Stomach smooth muscle (tissue), 2 donors: ENCODE measurements around the gene PNPO.

Source experiments
- H3K27ac ChIP-seq: one replicate; pipeline ENCODE4 v1.7.0; 2013; ENCODE audit warnings: mild to moderate bottlenecking, low read length, inconsistent platforms
- H3K27me3 ChIP-seq, 2 donors: one replicate each; pipeline ENCODE4 v1.7.0; 2013; ENCODE audit warnings: low read length in 2 of 2; ENCODE audit not compliant: insufficient read depth in 2 of 2, control insufficient read depth in 1 of 2
- H3K36me3 ChIP-seq, 2 donors: one replicate each; pipeline ENCODE4 v1.7.0; 2013; ENCODE audit warnings: low read length in 2 of 2; ENCODE audit not compliant: control insufficient read depth in 2 of 2, insufficient read depth in 2 of 2
- H3K4me1 ChIP-seq: one replicate; pipeline ENCODE4 v1.7.0; 2013; ENCODE audit warnings: low read length; ENCODE audit not compliant: control insufficient read depth, insufficient read depth
- H3K4me3 ChIP-seq, 2 donors: one replicate each; pipeline ENCODE4 v1.7.0; 2013; ENCODE audit warnings: low read length in 2 of 2
- H3K9ac ChIP-seq, 2 donors: one replicate each; pipeline ENCODE4 v1.7.0; 2013; ENCODE audit warnings: low read length in 2 of 2, mild to moderate bottlenecking in 1 of 2
- H3K9me3 ChIP-seq, 2 donors: one replicate each; pipeline ENCODE4 v1.7.0; 2013; ENCODE audit warnings: low read length in 2 of 2; ENCODE audit not compliant: control insufficient read depth in 2 of 2
- donor health status: healthy.
- donor health status: Pancreatic carcinoma.

Gene PNPO

GRCh38 chr17:47935961-47936360 lies 5.4 kb upstream of the PNPO start:
- Histone ChIP-seq H3K27ac (no peak overlapping the region), H3K9me3 (no peaks in the 10 kb centered on the region), H3K36me3 (no peaks in the 10 kb centered on the region), H3K4me1 (peaks cover 3% of the 10 kb centered on the region), H3K9ac (no peak overlapping the region), H3K27me3 (no peaks in the 10 kb centered on the region), H3K4me3 (no peak overlapping the region)

- Histone ChIP-seq H3K27ac (no peak overlapping the region), H3K9ac (no peak overlapping the region), H3K27me3 (no peaks in the 10 kb centered on the region), H3K4me1 (peaks cover 17% of the 10 kb centered on the region), H3K36me3 (no peaks in the 10 kb centered on the region), H3K4me3 (no peak overlapping the region), H3K9me3 (no peaks in the 10 kb centered on the region)
Measured at GRCh38 chr17:47937941-47938340, 3.4 kb upstream of the PNPO start.

- H3K9ac ChIP-seq: peak overlapping the region; percentile 54 to 89
- peaks cover 33% of the 10 kb centered on the region for H3K4me1 ChIP-seq
Measured at GRCh38 chr17:47942096-47942510, 732 bp downstream of the PNPO start.

GRCh38 chr17:47942568-47942967 lies 1.2 kb downstream of the PNPO start:
- no peak overlapping the region for H3K9ac ChIP-seq
- H3K9me3 ChIP-seq: no peaks in the 10 kb centered on the region
- H3K4me3 ChIP-seq: peak overlapping the region; percentile 67 to 94
- no peak overlapping the region for H3K27ac ChIP-seq
- peaks cover 10 to 20% of the 10 kb centered on the region in 2 donors for H3K36me3 ChIP-seq
- H3K4me1 ChIP-seq: peaks cover 33% of the 10 kb centered on the region
- no peaks in the 10 kb centered on the region for H3K27me3 ChIP-seq

More at GRCh38 chr17:47942096-47942510, 732 bp downstream of the PNPO start:
- H3K36me3 ChIP-seq: peaks cover 10 to 20% of the 10 kb centered on the region in 2 donors
- H3K4me3 ChIP-seq: peak overlapping the region; percentile 67 to 94
- no peaks in the 10 kb centered on the region for H3K9me3 ChIP-seq
- peak overlapping the region; percentile 75 for H3K27ac ChIP-seq
- no peaks in the 10 kb centered on the region for H3K27me3 ChIP-seq

GRCh38 chr17:47945080-47945479 lies 3.7 kb downstream of the PNPO start:
- H3K27ac ChIP-seq: peak overlapping the region; percentile 6
- H3K4me1 ChIP-seq: peaks cover 50% of the 10 kb centered on the region
- H3K36me3 ChIP-seq: peaks cover 10 to 23% of the 10 kb centered on the region in 2 donors
- H3K27me3 ChIP-seq: no peaks in the 10 kb centered on the region
- no peak overlapping the region for H3K9ac ChIP-seq
- no peak overlapping the region for H3K4me3 ChIP-seq
- H3K9me3 ChIP-seq: no peaks in the 10 kb centered on the region

- Histone ChIP-seq H3K27ac (peak overlapping the region; percentile 6), H3K9ac (peak overlapping the region in 1 of 2 donors; percentile 36), H3K4me1 (peaks cover 50% of the 10 kb centered on the region), H3K36me3 (peaks cover 10 to 23% of the 10 kb centered on the region in 2 donors), H3K4me3 (no peak overlapping the region), H3K27me3 (no peaks in the 10 kb centered on the region), H3K9me3 (no peaks in the 10 kb centered on the region)
Measured at GRCh38 chr17:47945529-47946508, 4.4 kb downstream of the PNPO start.

- Histone ChIP-seq H3K36me3 (peaks cover 10 to 23% of the 10 kb centered on the region in 2 donors), H3K4me1 (peaks cover 46% of the 10 kb centered on the region), H3K4me3 (no peak overlapping the region), H3K9me3 (no peaks in the 10 kb centered on the region), H3K9ac (no peak overlapping the region), H3K27ac (peak overlapping the region; percentile 6), H3K27me3 (no peaks in the 10 kb centered on the region)
Measured at GRCh38 chr17:47946516-47946915, 5.1 kb downstream of the PNPO start.

GRCh38 chr17:47946929-47947397 lies 5.6 kb downstream of the PNPO start:
- Histone ChIP-seq H3K9me3 (no peaks in the 10 kb centered on the region), H3K4me3 (no peak overlapping the region), H3K36me3 (peaks cover 10 to 23% of the 10 kb centered on the region in 2 donors), H3K9ac (no peak overlapping the region), H3K27ac (no peak overlapping the region), H3K4me1 (peaks cover 42% of the 10 kb centered on the region), H3K27me3 (no peaks in the 10 kb centered on the region)

GRCh38 chr17:47948706-47949196 lies 7.4 kb downstream of the PNPO start:
- Histone ChIP-seq H3K4me3 (peak overlapping the region; percentile 64 to 73), H3K27ac (peak overlapping the region; percentile 67), H3K36me3 (peaks cover 10 to 21% of the 10 kb centered on the region in 2 donors), H3K4me1 (peaks cover 35% of the 10 kb centered on the region), H3K9me3 (no peaks in the 10 kb centered on the region), H3K27me3 (no peaks in the 10 kb centered on the region), H3K9ac (peak overlapping the region in 1 of 2 donors; percentile 69)

GRCh38 chr17:47949197-47949759 lies 7.9 kb downstream of the PNPO start:
- Histone ChIP-seq H3K9ac (peak overlapping the region; percentile 71 to 82), H3K4me1 (peaks cover 35% of the 10 kb centered on the region), H3K9me3 (no peaks in the 10 kb centered on the region), H3K4me3 (peak overlapping the region; percentile 64 to 73), H3K27ac (peak overlapping the region; percentile 67), H3K27me3 (no peaks in the 10 kb centered on the region), H3K36me3 (peaks cover 10 to 21% of the 10 kb centered on the region in 2 donors)
